ENCODE data around the gene GAREM1. TPM values are rescaled to one million over a fixed set of nuclear protein-coding genes. Genes with fewer than 3 reads are reported as not detected.

Gene GAREM1
- total RNA-seq, 1 donor, result 0.86 TPM

DNA sequence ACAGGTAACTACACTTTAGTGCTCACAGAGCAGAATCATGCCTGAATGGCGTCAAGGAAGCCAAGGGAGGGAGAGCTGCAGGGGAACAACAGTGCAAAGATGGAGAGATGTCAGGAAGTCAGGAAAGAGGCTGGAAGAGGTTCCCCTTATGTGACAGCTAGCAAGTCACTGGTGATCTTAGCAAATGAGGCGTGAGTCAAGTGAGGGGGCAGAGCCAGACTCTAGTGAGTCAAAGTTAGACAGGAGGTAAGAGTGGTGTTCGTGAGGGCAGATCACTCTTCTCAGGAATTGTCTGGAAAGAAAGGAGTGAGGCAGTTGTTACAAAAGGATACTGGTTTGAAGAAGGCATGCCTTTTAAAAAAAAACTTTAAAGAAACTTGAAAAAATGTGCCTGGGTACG lies 193.8 kb downstream of the GAREM1 start:
- H3K4me3 ChIP-seq (ENCODE audit: low read depth, low read length), result no peak overlapping the region
- TF ChIP-seq, protein P1, sequence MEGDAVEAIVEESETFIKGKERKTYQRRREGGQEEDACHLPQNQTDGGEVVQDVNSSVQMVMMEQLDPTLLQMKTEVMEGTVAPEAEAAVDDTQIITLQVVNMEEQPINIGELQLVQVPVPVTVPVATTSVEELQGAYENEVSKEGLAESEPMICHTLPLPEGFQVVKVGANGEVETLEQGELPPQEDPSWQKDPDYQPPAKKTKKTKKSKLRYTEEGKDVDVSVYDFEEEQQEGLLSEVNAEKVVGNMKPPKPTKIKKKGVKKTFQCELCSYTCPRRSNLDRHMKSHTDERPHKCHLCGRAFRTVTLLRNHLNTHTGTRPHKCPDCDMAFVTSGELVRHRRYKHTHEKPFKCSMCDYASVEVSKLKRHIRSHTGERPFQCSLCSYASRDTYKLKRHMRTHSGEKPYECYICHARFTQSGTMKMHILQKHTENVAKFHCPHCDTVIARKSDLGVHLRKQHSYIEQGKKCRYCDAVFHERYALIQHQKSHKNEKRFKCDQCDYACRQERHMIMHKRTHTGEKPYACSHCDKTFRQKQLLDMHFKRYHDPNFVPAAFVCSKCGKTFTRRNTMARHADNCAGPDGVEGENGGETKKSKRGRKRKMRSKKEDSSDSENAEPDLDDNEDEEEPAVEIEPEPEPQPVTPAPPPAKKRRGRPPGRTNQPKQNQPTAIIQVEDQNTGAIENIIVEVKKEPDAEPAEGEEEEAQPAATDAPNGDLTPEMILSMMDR (IDR thresholded peaks at IDR 0.05; ENCODE audit: insufficient read depth, low read depth, low read length), result no peak
- no peak for DNase-seq (ENCODE audit: low read depth)

DNA sequence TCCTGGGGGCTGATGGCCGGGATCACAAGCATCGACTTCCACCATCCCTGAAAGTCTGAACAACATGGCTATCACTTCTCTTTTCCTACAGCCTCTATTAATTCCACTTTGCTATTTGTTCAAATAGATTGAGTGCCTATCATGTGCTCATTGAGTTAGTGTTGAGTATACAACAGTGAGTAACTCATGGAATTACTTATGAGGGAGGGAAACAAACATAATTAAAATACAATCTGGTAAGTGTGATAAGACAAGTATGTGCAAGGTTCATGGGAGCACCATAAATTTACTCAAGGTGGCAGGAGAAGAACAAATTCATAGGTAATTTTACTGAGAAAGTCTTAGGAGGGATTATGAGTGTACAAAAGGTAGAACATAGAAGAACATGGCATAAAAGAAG lies 194.4 kb downstream of the GAREM1 start:
- TF ChIP-seq, protein P1 (IDR thresholded peaks at IDR 0.05; ENCODE audit: insufficient read depth, low read depth, low read length), result no peak
- H3K4me3 ChIP-seq (ENCODE audit: low read depth, low read length), result no peak overlapping the region
- no peak for DNase-seq (ENCODE audit: low read depth)

DNA sequence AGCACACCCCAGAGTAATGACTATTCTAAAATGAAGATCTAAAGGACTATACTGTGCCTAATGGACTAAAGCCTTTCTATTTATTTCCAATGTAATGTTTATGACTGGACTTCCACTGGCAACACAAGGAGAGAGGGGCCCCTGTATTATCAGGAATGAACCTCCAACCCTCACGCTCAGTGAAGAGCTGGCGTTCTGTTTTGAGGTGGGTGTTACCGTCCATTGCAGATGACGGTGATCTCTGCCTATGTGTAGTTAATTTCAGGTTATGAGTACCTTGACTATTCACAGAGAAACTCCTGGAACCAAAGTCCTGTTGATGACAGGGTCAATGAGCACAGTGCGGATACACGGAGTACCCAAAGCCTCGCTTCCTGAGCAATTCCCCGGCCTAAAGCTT lies 195.5 kb downstream of the GAREM1 start:
- TF ChIP-seq, protein P1 (IDR thresholded peaks at IDR 0.05; ENCODE audit: insufficient read depth, low read depth, low read length), result no peak
- DNase-seq (ENCODE audit: low read depth), result no peak
- H3K4me3 ChIP-seq (ENCODE audit: low read depth, low read length), result no peak overlapping the region

DNA sequence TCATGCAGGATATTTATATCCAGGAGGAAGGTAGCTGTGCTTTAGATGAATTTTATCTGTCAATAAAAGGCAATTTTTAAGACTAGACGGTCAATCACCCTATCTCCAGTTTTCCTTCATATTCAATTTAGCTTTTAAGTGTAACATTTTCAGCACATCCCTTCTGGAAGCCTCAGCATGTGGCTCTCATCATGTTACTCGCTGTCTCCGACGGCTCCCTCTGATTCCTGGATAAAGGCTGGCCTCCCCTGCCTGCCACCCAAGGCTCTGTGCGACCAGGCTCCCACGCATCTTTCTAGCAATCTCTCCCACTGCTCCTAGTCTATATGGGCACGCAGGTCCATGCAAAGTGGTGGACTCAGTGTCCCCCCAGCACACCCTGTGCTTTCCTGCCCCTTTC lies 196.4 kb downstream of the GAREM1 start:
- TF ChIP-seq, protein P1 (IDR thresholded peaks at IDR 0.05; ENCODE audit: insufficient read depth, low read depth, low read length), result no peak
- DNase-seq (ENCODE audit: low read depth), result no peak
- H3K4me3 ChIP-seq (ENCODE audit: low read depth, low read length), result no peak overlapping the region

DNA sequence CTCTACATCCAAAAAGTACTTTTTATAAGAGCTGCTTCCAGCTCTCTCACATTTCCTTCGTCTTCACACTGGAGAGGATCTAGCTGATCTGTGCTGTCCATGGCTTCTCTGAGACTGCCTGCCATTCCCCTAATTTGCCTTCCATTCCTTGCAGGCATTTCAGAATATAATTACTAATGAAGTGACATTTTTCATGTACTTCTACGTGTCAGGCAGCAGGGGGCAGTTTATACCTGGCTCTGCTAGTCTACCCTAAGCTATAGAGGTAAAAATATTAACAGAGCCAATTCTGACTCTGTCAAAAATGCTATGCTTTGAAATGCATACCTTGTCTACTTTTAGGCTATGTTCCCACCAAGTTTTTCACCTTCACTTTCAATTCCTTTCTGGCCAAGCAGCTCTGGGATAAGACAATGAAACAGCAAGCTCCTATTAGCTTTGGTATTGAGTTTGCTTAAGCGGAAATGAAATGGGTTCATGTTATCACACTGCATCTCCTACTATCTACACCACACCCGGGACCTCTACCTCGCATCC lies 198.9 kb downstream of the GAREM1 start:
- DNase-seq (ENCODE audit: low read depth), result peak; percentile 43

DNA sequence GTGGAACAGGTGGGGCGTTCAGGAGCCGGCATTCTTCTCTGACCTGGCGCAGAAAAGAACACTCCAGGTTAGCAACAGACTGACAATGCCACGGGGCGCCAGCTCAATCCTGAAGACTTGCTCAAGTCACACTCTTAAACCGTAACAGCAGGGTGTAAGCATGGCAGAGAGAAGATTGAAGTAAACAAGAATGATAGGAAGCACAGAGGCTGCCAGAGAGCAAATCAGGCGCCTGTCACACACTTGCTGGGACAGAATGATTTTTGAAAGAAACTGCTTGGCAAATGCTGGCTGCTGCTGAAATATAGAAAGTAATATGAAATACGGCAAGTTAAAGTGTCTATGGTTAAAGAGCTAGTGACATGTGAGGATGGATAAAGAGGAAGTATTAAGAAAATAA lies 200.3 kb downstream of the GAREM1 start:
- no peak overlapping the region for H3K4me3 ChIP-seq (ENCODE audit: low read depth, low read length)
- TF ChIP-seq, protein P1 (IDR thresholded peaks at IDR 0.05; ENCODE audit: insufficient read depth, low read depth, low read length), result no peak
- no peak for DNase-seq (ENCODE audit: low read depth)

More for the DNA sequence above, 198.9 kb downstream of the GAREM1 start:
- TF ChIP-seq, protein P1 (IDR thresholded peaks at IDR 0.05; ENCODE audit: insufficient read depth, low read depth, low read length), result peak; percentile 67
- H3K4me3 ChIP-seq (ENCODE audit: low read depth, low read length), result no peak overlapping the region

DNA sequence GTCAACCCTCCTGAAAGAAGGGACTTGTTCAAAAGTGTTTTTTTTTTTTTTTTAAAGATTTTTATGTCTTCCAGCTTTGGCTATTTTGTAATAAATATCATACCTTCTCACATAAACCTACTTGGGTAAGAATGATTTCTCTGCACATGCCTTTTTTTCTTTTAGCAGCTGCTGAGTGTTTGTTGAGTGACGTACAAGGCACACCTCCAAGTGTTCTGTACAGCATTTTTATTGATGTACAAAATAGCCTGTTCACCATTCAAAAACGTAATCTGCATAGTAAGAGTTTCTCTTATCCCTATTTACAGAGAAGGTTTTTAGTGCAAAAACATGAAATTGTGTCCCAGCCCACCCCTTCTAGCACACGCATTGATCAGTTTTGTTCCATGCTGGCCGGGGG lies 203.2 kb downstream of the GAREM1 start:
- TF ChIP-seq, protein P1 (IDR thresholded peaks at IDR 0.05; ENCODE audit: insufficient read depth, low read depth, low read length), result no peak
- no peak for DNase-seq (ENCODE audit: low read depth)
- no peak overlapping the region for H3K4me3 ChIP-seq (ENCODE audit: low read depth, low read length)

All from fibroblast of villous mesenchyme (primary cell).